ENCODE measurements around the gene NVL. TPM values are rescaled to one million over a fixed set of nuclear protein-coding genes. Genes with fewer than 3 reads are reported as not detected.
"Not testable (repeated sequence)": the region's sequence is repeated elsewhere in the genome, so short reads cannot be mapped to it uniquely, and the experiment has no call there.

NVL gene
- total RNA-seq, 1 donor from 2014 or later: 14.9 TPM

- no peak for DNase-seq (ENCODE audit: low read depth)
These were observed 92.7 kb downstream of the NVL start for GRCh38 chr1:224237119-224237881.

- no peak for DNase-seq (ENCODE audit: low read depth)
These were observed 94.0 kb downstream of the NVL start for GRCh38 chr1:224235813-224236493.

DNA sequence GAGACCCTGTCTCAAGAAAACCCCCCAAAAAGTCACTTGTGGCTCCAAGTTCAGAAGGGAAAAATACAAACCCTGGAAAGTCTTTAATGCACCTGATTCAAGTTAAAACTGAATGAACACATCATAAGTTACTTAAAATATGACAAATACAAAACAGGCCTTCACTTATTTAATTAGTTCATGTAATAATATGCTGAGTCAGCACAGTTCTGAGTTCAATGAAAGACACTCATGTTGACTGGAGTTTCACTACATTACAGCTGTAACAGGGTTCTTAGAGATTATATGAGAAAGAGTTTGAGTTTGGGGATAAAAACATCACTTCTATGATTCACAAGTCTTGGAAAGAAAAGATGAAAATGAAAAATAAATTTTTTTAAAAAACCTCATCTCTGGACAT is 96.0 kb downstream of the NVL start:
- no peak for DNase-seq (ENCODE audit: low read depth)

DNA sequence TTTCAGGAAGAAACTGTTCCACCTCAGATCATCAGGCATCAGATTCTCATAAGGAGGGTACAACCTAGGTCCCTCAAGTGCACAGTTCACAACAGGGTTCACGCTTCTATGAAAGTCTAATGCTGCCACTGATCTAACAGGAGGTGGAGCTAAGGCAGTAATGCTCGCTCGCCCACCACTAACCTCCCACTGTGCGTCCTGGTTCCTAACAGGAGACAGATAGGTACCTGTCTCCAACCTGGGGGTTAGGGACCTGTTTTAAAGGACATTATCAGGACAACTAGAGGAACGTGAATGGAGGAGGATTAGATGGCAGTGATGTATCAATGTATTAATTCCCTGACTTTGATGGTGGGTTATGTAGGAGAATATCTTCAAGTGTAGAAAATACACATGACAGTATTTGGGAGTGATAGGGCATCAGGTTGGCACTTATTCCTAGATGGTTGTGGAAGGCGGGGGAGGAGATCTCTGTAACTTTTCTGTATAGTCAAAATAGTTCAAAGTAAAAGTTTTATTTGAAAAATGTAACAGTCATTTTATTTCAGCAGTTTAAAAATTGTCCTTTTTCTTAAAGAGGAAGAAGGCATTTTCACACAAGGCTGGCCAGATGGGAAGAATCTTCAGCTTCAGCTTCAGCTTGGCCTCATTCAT is 103.0 kb downstream of the NVL start:
- DNase-seq (ENCODE audit: low read depth): no peak

DNA sequence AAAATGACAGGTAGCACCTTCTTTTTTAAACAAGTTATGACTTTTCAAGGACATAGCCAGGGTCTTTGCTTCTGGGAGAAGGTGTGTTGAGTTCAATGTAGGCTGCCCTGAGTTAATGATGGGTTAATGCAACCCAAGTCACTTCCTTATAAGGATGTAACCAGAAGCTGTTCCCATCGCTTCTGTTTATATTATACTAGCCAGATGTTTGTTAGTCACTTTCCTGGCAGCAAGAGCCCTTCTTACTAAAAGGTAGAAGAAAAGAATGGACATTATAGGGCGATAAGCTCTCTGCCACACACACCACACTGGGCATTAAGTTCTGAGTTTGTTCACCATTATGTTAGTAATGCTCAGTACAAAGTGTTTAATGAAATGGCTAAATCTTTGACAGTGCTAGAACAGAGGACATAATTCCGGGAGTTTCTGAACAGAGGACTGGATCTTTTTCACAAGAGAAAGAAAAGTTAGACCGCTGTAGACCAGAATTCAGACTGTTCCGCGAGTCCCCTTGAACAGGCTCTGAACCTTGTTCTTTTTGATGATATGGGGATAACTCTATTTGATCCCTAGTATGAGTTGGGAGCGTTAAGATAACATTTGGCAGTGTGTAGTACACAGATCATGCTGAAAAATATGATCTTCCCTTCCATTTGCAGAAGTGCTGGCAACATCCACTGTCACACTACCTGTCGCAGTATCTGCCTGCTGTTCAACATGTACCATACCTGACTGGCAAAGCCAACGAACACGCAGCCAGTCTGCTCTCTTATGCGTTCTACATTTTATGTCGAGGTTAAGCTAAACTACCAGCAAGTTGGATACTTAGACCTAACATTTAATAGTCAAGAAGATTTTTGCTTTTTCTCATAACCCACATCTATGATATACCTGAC is 105.9 kb downstream of the NVL start:
- peak; percentile 41 for DNase-seq (ENCODE audit: low read depth)

DNA sequence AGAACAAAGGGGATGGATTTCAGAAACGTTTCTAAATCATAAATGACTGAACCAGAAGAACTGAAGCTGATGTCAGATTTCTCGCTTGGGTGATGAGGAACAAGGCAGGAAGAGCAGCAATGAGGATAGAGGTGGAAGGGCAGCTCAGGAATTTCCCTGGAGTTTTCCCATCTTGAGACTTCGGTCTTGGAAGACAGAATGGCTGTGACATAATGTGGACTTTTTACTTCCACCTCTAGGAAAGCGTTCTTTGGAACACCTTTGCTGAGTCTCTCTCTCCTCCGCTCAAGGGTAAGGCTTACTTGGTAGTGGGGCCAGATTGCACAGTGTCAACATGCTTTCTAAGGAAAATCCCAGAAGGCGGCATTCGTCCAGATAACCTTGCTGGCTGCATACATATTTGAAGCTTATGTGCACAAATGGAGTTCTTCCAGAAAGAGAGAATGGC is 110.3 kb downstream of the NVL start:
- no peak for DNase-seq (ENCODE audit: low read depth)

DNA sequence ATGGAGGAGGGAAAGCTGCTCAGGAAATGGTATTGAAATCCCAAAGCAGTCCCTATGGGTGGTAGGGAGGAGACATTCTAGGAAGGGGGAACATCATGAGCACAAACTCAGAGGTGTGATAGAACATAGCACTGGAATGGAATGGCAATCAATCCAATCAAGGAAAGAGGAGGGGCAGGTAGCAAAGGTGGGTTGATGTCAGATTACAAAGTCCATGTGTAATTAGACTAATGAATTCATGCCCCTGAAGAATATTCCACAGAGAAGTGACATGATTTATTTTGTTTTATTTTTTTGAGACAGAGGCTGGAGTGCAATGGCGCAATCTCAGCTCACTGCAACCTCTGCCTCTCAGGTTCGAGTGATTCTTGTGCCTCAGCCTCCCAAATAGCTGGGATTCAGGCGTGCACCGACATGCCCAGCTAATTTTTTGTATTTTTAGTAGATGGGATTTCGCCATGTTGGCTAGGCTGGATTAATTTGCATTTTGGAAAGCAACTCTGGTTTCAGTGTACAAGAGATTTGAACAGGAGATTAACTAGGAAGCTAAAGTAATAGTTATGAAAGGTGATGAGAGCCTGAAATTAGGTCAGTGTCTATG is 110.9 kb downstream of the NVL start:
- no peak for DNase-seq (ENCODE audit: low read depth)

DNA sequence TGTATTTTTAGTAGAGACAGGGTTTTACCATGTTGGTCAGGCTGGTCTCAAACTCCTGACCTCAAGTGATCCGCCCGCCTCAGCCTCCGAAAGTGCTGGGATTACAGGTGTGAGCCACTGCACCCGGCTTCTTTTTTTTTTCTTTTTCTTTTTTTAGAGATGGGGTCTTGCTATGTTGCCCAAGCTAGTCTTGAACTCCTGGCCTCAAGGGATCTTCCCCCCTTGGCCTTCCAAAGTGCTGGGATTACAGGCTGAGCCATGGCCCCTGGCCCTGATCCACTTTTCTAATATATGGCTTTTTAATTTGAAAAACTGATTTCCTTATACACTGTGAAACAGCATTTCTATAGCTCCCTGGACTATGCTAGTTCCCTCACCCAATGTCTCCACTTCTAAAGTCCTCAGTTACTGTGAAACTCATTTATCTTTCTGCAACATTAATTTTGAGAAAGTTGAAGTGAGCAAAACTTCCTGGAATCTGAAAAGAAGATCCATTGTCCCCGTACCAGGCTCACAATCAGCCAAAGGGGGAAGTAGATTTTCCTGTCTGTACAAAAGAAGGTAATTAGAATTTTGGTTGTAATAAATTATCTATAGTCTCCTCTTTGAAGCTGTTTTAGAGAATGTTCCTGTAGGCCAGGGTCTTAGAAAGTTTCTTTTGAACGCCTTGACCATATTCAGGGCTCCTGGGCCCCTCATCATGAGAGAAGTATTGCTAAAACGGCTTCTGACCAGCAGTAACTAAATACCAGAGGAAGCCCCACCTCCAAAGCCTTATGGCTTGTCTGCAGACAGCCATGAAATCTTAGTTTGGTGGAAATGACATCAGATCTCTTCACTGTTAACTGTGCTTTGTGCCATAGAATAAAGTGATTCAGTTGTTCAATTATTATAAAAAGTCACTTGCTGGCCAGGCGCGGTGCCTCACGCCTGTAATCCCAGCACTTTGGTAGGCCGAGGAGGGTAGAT is 112.0 kb downstream of the NVL start:
- DNase-seq (ENCODE audit: low read depth): no peak

DNA sequence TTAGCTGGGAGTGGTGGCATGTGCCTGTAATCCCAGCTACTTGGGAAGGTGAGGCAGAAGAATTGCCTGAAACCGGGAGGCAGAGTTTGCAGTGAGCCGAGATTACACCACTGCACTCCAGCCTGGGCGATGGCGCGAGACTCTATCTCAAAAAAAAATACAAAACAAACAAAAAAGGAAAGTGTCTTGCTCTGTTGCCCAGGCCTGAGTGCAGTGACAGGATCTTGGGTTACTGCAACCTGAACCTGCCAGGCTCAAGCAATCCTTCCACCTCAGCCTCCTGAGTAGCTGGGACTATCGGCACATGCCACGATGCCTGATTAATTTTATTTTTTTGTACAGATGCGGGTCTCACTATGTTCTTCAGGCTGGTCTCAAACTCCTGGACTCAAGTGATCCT is 113.6 kb downstream of the NVL start:
- no peak for DNase-seq (ENCODE audit: low read depth)

GRCh38 chr1:224213438-224214119 is 116.4 kb downstream of the NVL start:
- DNase-seq (ENCODE audit: low read depth): no peak

DNA sequence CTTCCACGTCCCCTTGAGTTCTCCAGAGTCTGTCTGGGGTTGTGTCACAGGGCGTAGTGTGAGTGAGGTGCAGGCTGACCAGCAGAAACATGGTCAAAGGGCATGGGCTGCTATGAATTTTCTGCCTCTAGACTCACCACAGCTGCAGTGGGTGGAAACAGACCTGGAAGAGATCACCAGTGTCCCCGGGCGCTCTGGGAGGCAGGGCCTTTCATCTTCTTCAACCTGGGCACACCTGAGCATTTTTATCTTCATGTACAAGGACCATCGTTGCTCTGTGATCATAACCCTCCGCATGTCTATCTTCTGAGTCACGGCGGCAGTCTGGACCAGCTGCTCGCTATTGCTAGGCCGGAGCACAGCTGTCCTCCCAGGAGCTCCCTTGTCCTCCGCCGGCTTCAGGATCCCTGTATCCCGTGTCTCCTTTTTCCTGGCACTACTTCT is 117.3 kb downstream of the NVL start:
- peak; percentile 75 for DNase-seq (ENCODE audit: low read depth)

GRCh38 chr1:224211206-224211962 is 118.6 kb downstream of the NVL start:
- DNase-seq (ENCODE audit: low read depth): no peak

GRCh38 chr1:224205931-224206538 is 123.9 kb downstream of the NVL start:
- DNase-seq (ENCODE audit: low read depth): not testable (repeated sequence)

DNA sequence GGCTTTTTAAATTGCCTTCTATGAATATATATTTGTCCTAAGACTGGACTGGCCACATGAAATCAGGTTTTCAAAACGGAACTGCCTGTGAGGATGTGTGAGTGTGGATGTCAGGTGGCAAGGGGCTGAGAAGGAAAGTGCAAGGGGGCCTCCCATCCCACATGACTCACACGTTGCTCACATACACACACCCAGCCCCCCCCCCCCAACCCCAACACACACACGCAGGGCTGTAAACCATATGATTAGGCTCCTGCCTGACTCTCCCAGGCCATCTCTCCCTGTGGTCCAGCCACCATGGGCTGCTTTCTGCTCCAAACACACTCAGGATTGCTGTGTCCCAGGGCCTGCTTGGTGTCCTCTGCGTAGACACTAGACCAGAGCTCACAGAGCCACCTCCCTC is 124.5 kb downstream of the NVL start:
- DNase-seq (ENCODE audit: low read depth): peak; percentile 16

DNA sequence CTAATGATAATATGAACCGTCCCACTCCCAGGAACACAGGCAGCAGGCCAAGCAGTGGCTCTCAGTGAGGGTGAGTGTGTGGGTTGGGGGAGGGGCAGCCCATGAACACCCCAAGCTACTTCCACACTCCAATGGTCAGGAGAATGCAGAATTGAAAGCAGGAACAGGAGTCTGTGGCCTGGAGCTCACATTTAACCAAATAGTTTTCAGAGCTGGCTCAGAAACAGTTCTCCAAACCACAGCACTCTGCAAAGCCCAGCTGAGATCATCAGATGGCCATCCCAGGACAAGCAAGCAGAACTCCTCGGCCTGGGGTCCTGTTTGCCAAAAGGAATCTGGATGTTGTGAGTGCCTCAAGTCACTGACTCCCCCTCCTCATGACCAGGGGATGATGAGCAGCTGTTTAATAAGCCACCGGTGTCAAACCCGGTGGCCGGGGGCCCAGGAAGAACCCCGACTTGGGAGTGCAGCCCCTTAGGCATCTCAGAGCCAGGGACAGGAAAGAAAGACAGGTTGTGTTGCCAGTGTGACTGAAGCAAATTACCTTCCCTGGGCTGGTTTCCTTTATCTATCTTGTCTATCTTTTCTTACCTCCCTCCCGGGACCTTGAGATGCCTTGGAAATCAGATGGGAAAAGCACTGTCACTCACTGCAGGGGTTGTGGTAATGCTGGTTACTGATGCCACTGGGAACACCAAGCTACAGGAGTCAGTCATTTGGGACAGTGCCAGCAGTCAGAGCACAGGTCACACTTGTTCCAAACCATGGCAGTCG is 126.5 kb downstream of the NVL start:
- DNase-seq (ENCODE audit: low read depth): peak; percentile 92

DNA sequence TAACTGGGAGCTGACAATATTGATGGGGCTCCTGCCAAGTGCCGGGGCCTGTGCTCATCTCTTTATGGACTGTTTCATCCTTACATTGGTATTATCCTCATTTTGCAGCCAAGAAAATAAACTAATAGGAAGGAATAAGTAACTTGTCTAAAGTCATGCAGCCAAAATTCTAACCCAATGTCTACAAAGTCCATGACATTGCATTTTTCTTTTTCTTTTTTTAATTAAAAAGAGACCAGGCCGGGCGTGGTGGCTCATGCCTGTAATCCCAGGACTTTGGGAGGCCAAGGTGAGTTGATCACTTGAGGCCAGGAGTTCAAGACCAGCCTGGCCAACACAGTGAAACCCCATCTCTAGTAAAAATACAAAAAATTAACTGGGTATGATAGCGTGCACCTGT is 128.1 kb downstream of the NVL start:
- no peak for DNase-seq (ENCODE audit: low read depth)

- no peak for DNase-seq (ENCODE audit: low read depth)
These were observed 128.6 kb downstream of the NVL start for GRCh38 chr1:224201383-224201782.

Measured in myocyte (in vitro differentiated cells).